GM12873 (cell line): ENCODE results near the gene CHRM1.

Experiments used
- TF ChIP-seq, protein P1 (sequence below): IDR thresholded peaks from 2 replicates; pipeline ENCODE4 v1.5.1; 2012; ENCODE audit warnings: low read depth, mild to moderate bottlenecking, moderate library complexity, low read length, control low read depth; ENCODE audit not compliant: insufficient read depth; ENCODE audit errors: missing control alignments

The CHRM1 gene

DNA sequence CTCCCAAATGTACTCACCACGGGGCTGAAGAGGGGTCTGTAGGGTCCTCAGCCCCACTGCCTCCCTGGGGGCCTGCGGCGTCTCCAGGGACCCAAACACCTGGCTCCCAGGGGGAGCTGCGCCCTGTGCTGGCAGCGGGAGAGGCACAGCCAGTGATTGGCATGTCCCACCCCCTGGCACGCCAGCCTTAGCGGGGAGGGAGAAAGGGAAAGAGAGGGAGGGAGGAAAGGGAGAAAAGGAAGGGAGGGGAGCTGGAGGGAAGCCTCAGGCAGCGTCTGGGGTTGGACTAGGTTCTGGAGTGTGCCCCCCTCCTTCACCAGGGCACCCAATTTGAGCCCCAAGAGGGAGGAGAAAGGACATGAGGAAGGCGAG is at the start of gene CHRM1:
TSS of gene CHRM1 (minus strand) at position 163 of the 372 bp plus-strand sequence. CDS start 10,263 bp downstream, outside the sequence.
- TF ChIP-seq, protein P1, sequence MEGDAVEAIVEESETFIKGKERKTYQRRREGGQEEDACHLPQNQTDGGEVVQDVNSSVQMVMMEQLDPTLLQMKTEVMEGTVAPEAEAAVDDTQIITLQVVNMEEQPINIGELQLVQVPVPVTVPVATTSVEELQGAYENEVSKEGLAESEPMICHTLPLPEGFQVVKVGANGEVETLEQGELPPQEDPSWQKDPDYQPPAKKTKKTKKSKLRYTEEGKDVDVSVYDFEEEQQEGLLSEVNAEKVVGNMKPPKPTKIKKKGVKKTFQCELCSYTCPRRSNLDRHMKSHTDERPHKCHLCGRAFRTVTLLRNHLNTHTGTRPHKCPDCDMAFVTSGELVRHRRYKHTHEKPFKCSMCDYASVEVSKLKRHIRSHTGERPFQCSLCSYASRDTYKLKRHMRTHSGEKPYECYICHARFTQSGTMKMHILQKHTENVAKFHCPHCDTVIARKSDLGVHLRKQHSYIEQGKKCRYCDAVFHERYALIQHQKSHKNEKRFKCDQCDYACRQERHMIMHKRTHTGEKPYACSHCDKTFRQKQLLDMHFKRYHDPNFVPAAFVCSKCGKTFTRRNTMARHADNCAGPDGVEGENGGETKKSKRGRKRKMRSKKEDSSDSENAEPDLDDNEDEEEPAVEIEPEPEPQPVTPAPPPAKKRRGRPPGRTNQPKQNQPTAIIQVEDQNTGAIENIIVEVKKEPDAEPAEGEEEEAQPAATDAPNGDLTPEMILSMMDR, result no peak

DNA sequence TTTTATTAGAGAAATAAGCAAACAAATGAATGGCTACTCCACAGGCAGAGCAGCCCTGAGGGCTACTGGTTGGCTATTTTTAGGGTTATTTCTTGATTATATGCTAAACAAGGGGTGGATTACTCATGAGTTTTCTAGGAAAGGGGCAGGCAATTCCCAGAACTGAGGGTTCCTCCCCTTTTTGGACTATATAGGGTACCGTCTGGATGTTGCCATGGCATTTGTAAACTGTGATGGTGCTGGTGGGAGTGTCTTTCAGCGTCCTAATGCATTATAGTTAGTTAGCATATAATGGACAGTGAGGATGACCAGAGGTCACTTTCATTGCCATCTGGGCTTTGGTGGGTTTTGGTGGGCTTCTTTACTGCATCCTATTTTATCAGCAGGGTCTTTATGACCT is 44.4 kb upstream of the CHRM1 start:
- TF ChIP-seq, protein P1, result no peak

- TF ChIP-seq, protein P1, result no peak
Measured at GRCh38 chr11:62962391-62962790, 41.2 kb upstream of the CHRM1 start.

DNA sequence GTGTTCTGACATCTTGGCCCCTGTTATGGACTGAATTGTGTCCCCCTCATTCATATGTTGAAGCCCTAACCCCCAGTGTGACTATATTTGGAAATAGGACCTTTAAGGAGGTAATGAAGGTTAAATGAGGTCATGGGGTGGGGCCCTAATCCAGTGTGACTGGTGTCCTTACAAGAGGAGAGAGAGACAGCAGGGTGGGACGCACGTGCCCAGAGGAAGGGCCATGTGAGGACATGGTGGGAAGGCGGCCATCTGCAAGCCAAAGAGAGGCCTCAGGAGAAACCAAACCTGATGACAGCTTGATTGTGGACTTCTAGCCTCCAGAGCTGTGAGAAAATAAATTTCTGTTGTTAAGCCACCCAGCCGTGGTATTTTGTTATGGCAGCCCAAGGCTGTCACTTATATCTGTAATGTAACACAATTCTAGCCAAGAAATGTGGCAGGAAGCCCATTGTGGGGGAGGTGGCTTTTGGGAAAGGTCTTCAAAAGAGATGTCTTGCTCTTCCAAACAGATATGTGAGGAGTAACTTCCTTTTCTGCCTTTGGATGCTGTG is 39.9 kb upstream of the CHRM1 start:
- TF ChIP-seq, protein P1, result no peak

DNA sequence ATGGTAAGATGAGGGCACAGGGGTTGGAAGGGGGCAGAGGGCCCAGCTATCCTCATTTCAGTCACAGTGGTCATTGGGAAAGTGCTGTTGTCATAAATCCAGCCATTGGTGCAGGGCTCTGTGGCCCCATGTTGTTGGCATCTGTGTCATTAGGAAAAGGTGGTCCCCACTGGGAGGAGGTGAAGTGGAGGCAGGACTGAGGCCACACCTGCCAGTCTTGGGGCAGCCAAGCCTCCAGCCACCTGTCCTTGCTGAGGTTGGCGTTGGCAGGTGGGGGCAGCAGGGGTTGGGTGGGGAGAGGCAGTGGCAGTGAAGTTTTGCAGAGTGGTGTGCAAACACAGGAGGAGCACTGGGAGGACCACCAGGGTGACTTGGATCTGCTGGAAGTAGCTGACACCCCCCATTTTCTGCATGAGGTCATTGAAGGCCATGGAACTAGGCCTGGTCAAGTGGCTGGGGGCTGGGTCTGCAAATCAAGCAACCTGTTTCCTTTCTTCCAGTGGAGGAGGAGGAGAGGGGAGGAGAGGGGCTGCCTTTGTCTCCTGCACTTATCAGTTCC is 38.3 kb upstream of the CHRM1 start:
- TF ChIP-seq, protein P1, result no peak

- TF ChIP-seq, protein P1, result no peak
Measured at GRCh38 chr11:62958547-62959421, 37.6 kb upstream of the CHRM1 start.

GRCh38 chr11:62957147-62957546 is 36.0 kb upstream of the CHRM1 start:
- TF ChIP-seq, protein P1, result no peak
